ENCODE data around the gene SYTL2. TPM values are rescaled to one million over a fixed set of nuclear protein-coding genes. Genes with fewer than 3 reads are reported as not detected.

The SYTL2 gene
- total RNA-seq, 1 donor from 2014 or later: 4.7 TPM

GRCh38 chr11:85752890-85753581 lies 57.9 kb downstream of the SYTL2 start:
- Mint-ChIP-seq H3K27me3 (peaks cover 40% of the 10 kb centered on the region), H3K9me3 (ENCODE audit: low read depth) (no peaks in the 10 kb centered on the region), H3K4me3 (ENCODE audit: low read depth) (no peak overlapping the region), H3K4me1 (ENCODE audit: low read depth) (no peaks in the 10 kb centered on the region), H3K36me3 (ENCODE audit: insufficient read depth) (no peaks in the 10 kb centered on the region), H3K27ac (peak overlapping the region; percentile 21)
- TF ChIP-seq, protein P1, sequence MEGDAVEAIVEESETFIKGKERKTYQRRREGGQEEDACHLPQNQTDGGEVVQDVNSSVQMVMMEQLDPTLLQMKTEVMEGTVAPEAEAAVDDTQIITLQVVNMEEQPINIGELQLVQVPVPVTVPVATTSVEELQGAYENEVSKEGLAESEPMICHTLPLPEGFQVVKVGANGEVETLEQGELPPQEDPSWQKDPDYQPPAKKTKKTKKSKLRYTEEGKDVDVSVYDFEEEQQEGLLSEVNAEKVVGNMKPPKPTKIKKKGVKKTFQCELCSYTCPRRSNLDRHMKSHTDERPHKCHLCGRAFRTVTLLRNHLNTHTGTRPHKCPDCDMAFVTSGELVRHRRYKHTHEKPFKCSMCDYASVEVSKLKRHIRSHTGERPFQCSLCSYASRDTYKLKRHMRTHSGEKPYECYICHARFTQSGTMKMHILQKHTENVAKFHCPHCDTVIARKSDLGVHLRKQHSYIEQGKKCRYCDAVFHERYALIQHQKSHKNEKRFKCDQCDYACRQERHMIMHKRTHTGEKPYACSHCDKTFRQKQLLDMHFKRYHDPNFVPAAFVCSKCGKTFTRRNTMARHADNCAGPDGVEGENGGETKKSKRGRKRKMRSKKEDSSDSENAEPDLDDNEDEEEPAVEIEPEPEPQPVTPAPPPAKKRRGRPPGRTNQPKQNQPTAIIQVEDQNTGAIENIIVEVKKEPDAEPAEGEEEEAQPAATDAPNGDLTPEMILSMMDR (IDR thresholded peaks at IDR 0.05; ENCODE audit: unreplicated experiment): no peak
- DNase-seq (ENCODE audit: low spot score, unreplicated experiment): no peak

- Mint-ChIP-seq H3K9me3 (ENCODE audit: low read depth) (no peaks in the 10 kb centered on the region), H3K27ac (no peak overlapping the region), H3K4me3 (ENCODE audit: low read depth) (no peak overlapping the region), H3K27me3 (peaks cover 43% of the 10 kb centered on the region), H3K4me1 (ENCODE audit: low read depth) (no peaks in the 10 kb centered on the region), H3K36me3 (ENCODE audit: insufficient read depth) (no peaks in the 10 kb centered on the region)
- no peak for DNase-seq (ENCODE audit: low spot score, unreplicated experiment)
- TF ChIP-seq, protein P1 (IDR thresholded peaks at IDR 0.05; ENCODE audit: unreplicated experiment): no peak
These were observed 58.6 kb downstream of the SYTL2 start for GRCh38 chr11:85752201-85752889.

GRCh38 chr11:85751724-85752123 lies 59.2 kb downstream of the SYTL2 start:
- TF ChIP-seq, protein P1 (IDR thresholded peaks at IDR 0.05; ENCODE audit: unreplicated experiment): no peak
- Mint-ChIP-seq H3K9me3 (ENCODE audit: low read depth) (no peaks in the 10 kb centered on the region), H3K4me1 (ENCODE audit: low read depth) (no peaks in the 10 kb centered on the region), H3K4me3 (ENCODE audit: low read depth) (no peak overlapping the region), H3K27ac (no peak overlapping the region), H3K36me3 (ENCODE audit: insufficient read depth) (no peaks in the 10 kb centered on the region), H3K27me3 (peaks cover 43% of the 10 kb centered on the region)
- DNase-seq (ENCODE audit: low spot score, unreplicated experiment): no peak

DNA sequence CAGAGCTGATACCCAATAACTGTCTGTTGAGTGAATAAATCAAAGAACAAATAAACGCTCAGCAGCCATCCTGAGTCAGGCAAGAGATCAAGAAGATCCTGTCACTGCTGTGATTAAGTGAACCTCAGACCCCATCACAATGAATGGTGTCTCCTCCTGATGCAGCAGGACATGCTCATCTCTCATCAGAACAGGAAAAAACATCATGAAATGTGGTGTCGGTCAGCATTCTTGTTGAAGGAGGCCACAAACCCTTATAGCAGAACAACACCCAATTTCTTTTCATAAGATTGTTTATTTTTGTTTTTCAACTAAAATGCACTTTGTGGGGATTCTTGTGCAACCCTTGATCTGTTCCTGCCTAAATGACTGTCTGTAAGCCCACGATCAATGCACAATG lies 60.3 kb downstream of the SYTL2 start:
- peaks cover 50% of the 10 kb centered on the region for H3K27me3 Mint-ChIP-seq
- no peak overlapping the region for H3K27ac Mint-ChIP-seq
- H3K36me3 Mint-ChIP-seq (ENCODE audit: insufficient read depth): no peaks in the 10 kb centered on the region
- H3K4me3 Mint-ChIP-seq (ENCODE audit: low read depth): no peak overlapping the region
- H3K4me1 Mint-ChIP-seq (ENCODE audit: low read depth): peaks cover 2% of the 10 kb centered on the region
- DNase-seq (ENCODE audit: low spot score, unreplicated experiment): no peak
- no peaks in the 10 kb centered on the region for H3K9me3 Mint-ChIP-seq (ENCODE audit: low read depth)
- TF ChIP-seq, protein P1 (IDR thresholded peaks at IDR 0.05; ENCODE audit: unreplicated experiment): no peak

DNA sequence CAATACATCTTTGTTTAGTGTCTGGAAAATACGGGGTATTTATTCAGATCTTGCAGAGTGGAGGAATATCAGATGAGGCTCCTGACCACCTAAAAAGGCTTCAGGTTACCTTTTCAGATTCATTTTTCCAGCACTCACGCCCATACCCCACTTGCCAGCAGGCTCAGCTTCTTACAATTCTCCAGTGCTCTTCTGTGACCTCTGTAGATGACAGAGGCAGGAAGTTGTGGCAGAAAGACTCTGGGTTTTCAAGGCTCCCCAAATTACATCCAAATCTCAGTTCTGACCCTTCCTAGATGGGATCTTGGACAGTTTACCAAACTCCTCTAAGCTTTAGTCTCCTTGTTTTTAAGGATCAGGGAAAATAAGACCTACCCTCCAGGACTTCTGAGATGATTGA lies 61.1 kb downstream of the SYTL2 start:
- H3K9me3 Mint-ChIP-seq (ENCODE audit: low read depth): no peaks in the 10 kb centered on the region
- H3K27ac Mint-ChIP-seq: no peak overlapping the region
- peaks cover 5% of the 10 kb centered on the region for H3K4me1 Mint-ChIP-seq (ENCODE audit: low read depth)
- TF ChIP-seq, protein P1 (IDR thresholded peaks at IDR 0.05; ENCODE audit: unreplicated experiment): no peak
- H3K4me3 Mint-ChIP-seq (ENCODE audit: low read depth): no peak overlapping the region
- no peak for DNase-seq (ENCODE audit: low spot score, unreplicated experiment)
- H3K36me3 Mint-ChIP-seq (ENCODE audit: insufficient read depth): no peaks in the 10 kb centered on the region
- peaks cover 53% of the 10 kb centered on the region for H3K27me3 Mint-ChIP-seq

All from progenitor cell of endocrine pancreas (in vitro differentiated cells).